Nephron (organoid): ENCODE results near the gene POLR1A.

Source experiments
- H3K27ac Mint-ChIP-seq, 3 experiments: 2 replicates each; pipeline ENCODE4 v1.8.0; 2020; ENCODE audit warnings: mixed read lengths in 3 of 3, mild to moderate bottlenecking in 2 of 3, moderate library complexity in 1 of 3
- H3K27me3 Mint-ChIP-seq: 2 replicates; pipeline ENCODE4 v1.8.0; 2021; ENCODE audit warnings: low read depth, mild to moderate bottlenecking, moderate library complexity, mixed read lengths
- H3K36me3 Mint-ChIP-seq: 2 replicates; pipeline ENCODE4 v1.8.0; 2020; ENCODE audit warnings: low read depth, mixed read lengths
- H3K4me1 Mint-ChIP-seq: 2 replicates; pipeline ENCODE4 v1.8.0; 2020; ENCODE audit warnings: mixed read lengths
- H3K4me3 Mint-ChIP-seq, 3 experiments: 2 replicates each; pipeline ENCODE4 v1.8.0; 2020; ENCODE audit warnings: mild to moderate bottlenecking in 3 of 3, mixed read lengths in 3 of 3, moderate library complexity in 2 of 3
- H3K9me3 Mint-ChIP-seq: 2 replicates; pipeline ENCODE4 v1.8.0; 2020; ENCODE audit warnings: mixed read lengths
- CTCF ChIP-seq, 3 experiments: fragments of 200-600 bp; sonication (generic); IDR thresholded peaks; one replicate each; pipeline ENCODE4 v1.5.0; 2021; ENCODE audit warnings: antibody characterized with exemption in 3 of 3; ENCODE audit not compliant: unreplicated experiment in 3 of 3

POLR1A gene

GRCh38 chr2:86105969-86106945, 571 bp upstream of the POLR1A start, which contains the start of gene PTCD3:
PTCD3 (plus strand) TSS chr2:86106235; CDS start chr2:86106248, 13 bp downstream.
- H3K9me3 Mint-ChIP-seq = no peaks in the 10 kb centered on the region

GRCh38 chr2:86102157-86102556, 3.5 kb downstream of the POLR1A start:
- no peak overlapping the region for H3K27ac Mint-ChIP-seq
- no peak for TF ChIP-seq CTCF (IDR thresholded peaks at IDR 0.05; ENCODE audit: unreplicated experiment in 3 of 3)
- no peak overlapping the region for H3K4me3 Mint-ChIP-seq
- H3K27me3 Mint-ChIP-seq = no peaks in the 10 kb centered on the region
- H3K36me3 Mint-ChIP-seq = peaks cover 44% of the 10 kb centered on the region
- peaks cover 29% of the 10 kb centered on the region for H3K4me1 Mint-ChIP-seq
- H3K9me3 Mint-ChIP-seq = no peaks in the 10 kb centered on the region

More at GRCh38 chr2:86105969-86106945, 571 bp upstream of the POLR1A start, which contains the start of gene PTCD3:
- TF ChIP-seq CTCF (IDR thresholded peaks at IDR 0.05; ENCODE audit: unreplicated experiment in 3 of 3) = no peak
- no peaks in the 10 kb centered on the region for H3K27me3 Mint-ChIP-seq
- peak within 1 kb of the TSS; percentile 88 to 96 (median 88) for H3K4me3 Mint-ChIP-seq
- peaks cover 50% of the 10 kb centered on the region for H3K36me3 Mint-ChIP-seq
- H3K4me1 Mint-ChIP-seq = peaks cover 37% of the 10 kb centered on the region
- peak within 1 kb of the TSS; percentile 98 to 99 (median 98) for H3K27ac Mint-ChIP-seq

- Mint-ChIP-seq H3K4me3 (no peak overlapping the region), H3K36me3 (peaks cover 57% of the 10 kb centered on the region), H3K27ac (no peak overlapping the region), H3K4me1 (peaks cover 3% of the 10 kb centered on the region), H3K27me3 (no peaks in the 10 kb centered on the region), H3K9me3 (no peaks in the 10 kb centered on the region)
- TF ChIP-seq CTCF (IDR thresholded peaks at IDR 0.05; ENCODE audit: unreplicated experiment in 3 of 3) = no peak
Measured at GRCh38 chr2:86097913-86098312, 7.8 kb downstream of the POLR1A start.

- no peak overlapping the region for H3K4me3 Mint-ChIP-seq
- H3K36me3 Mint-ChIP-seq = peaks cover 52% of the 10 kb centered on the region
- TF ChIP-seq CTCF (IDR thresholded peaks at IDR 0.05; ENCODE audit: unreplicated experiment in 3 of 3) = no peak
- no peaks in the 10 kb centered on the region for H3K4me1 Mint-ChIP-seq
- H3K27ac Mint-ChIP-seq = no peak overlapping the region
- H3K9me3 Mint-ChIP-seq = no peaks in the 10 kb centered on the region
- H3K27me3 Mint-ChIP-seq = no peaks in the 10 kb centered on the region
Measured at GRCh38 chr2:86097114-86097896, 8.4 kb downstream of the POLR1A start.

- Mint-ChIP-seq H3K4me1 (no peaks in the 10 kb centered on the region), H3K27me3 (no peaks in the 10 kb centered on the region), H3K36me3 (peaks cover 57% of the 10 kb centered on the region), H3K27ac (no peak overlapping the region), H3K9me3 (no peaks in the 10 kb centered on the region), H3K4me3 (no peak overlapping the region)
- no peak for TF ChIP-seq CTCF (IDR thresholded peaks at IDR 0.05; ENCODE audit: unreplicated experiment in 3 of 3)
Measured at GRCh38 chr2:86094229-86094628, 11.5 kb downstream of the POLR1A start.
